B cell (primary cell): ENCODE results near the gene DGKB.

Experiments used
- CTCF ChIP-seq: fragments of 200-600 bp; IDR thresholded peaks from one replicate; pipeline ENCODE4 v1.8.0; 2022; ENCODE audit warnings: antibody characterized with exemption, mild to moderate bottlenecking
- EZH2 ChIP-seq: IDR thresholded peaks from 2 replicates; pipeline ENCODE4 v1.6.1; 2012; ENCODE audit warnings: borderline replicate concordance, low read depth, mild to moderate bottlenecking, moderate library complexity, low read length; ENCODE audit not compliant: insufficient read depth, poor library complexity, severe bottlenecking

- no peak for TF ChIP-seq CTCF
- TF ChIP-seq EZH2 = no peak
These were observed 331.6 kb downstream of the DGKB start for GRCh38 chr7:14570750-14571607.
